OCI-LY3 (cell line): ENCODE measurements around the gene LTBP1.

Source experiments
- CTCF ChIP-seq: fragments of 200-600, 300-600 bp; sonication (generic); IDR thresholded peaks from 2 replicates; pipeline ENCODE4 v1.5.1; 2014; ENCODE audit warnings: antibody characterized with exemption, low read length, low read depth
- EZH2phosphoT487 ChIP-seq: fragments of 200-600 bp; shearing (Covaris generic); IDR thresholded peaks from 2 replicates; pipeline ENCODE4 v1.6.1; 2018; ENCODE audit warnings: antibody characterized with exemption, mixed run types, low read depth

GRCh38 chr2:33366473-33366872 is 419.7 kb downstream of the LTBP1 start:
- TF ChIP-seq CTCF = no peak
- TF ChIP-seq EZH2phosphoT487 = no peak
